Fibroblast of the conjunctiva (primary cell): Measurements from ENCODE around the gene CRTAC1.

ENCODE experiments used
- DNase-seq: peaks from one replicate; pipeline ENCODE4 v3.0.0-alpha.2; 2010; ENCODE audit warnings: low read depth

CRTAC1 gene

DNA sequence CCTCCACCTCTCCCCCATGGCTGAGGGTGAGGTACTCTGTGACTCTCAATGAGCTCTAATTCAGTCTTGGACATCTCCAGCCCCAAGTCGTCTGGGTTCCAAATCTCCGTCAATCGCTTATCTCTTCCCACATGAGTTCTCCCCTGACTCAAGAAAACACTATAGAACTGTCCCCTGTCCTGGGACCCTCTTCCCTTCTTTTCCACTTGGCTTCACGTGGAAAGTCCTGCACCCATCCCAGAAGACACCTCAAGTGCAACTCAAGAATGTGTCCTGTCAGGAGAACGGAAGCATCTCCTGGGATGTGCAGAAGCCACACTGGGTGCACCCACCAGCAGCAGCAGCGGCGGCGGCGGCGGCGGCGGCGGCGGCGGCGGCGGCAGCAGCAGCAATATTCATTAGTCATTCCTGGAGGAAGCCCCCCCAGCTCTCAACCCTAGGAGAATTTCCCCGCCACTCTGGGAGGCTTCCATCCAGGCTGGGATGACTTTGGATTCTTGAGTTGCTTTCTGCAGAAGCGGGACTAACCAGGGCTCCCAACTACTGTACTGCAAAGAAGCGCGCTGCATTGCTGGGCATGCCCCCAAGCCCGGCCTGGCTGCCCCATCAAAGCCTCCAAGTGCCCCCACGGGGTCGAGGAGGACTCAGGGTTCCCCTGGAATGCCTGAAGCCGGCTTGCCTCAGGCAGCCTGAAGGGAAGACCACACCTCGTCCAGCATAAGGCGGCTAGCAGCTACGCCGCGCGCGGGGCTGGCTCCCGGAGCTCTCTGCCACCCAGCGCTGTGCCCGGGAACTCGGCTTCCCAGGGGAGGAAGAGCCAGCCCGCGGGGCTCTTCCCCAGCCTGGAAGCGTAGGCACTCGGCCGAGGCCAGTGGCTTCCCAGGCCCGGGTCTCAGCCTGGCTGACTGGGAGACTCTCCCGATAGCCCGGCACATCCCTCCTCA, 1.0 kb downstream of the CRTAC1 start:
- DNase-seq: no peak

DNA sequence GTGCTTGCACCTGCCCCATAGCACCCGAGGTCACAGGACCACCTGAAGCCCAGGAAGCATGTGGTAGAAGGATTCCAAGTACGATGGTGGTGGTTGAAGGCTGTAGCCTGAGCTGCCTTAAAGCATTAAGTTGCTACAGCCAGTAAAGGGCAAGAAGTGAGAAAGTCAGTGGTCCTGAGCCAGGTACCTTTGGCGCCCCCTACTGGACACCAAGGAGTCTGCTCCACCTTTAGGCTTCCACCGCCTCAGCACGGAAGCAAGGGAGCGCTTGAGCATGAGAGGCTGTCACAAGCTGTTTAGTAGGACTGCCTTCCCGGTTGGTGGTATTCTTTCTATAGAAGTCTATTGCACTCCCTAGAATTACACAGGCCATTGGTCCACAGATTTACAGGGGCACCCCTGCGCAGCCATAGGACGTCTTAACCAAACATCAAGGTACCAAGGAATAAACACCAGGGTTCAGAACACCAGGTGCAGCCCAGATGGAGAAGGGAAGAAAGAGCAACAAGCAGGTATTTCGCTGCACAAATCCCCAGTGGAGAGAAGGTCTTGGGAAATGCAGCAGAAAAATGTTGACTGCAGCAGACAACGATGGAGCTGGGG, 2.2 kb downstream of the CRTAC1 start:
- peak; percentile 24 for DNase-seq

DNA sequence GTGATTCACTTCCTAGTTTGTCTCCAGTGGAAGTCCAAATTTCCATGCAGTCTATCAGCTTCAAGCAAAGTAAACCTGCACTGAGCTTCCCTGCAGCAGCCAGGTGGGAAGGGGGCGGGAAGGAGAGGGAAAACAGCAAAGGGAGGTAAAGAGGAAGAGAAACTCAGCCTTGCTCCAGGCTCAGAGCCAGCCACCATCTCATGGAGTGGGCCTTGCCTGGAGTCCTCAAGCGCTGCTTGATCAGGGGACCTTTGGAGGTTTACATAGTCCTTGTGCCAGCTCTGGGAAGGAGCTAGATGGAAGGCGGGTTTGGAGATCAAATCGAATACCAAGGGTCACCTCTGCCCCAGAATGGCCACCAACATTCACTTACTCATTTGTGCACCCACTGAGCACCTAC, 7.4 kb downstream of the CRTAC1 start:
- DNase-seq: no peak

DNA sequence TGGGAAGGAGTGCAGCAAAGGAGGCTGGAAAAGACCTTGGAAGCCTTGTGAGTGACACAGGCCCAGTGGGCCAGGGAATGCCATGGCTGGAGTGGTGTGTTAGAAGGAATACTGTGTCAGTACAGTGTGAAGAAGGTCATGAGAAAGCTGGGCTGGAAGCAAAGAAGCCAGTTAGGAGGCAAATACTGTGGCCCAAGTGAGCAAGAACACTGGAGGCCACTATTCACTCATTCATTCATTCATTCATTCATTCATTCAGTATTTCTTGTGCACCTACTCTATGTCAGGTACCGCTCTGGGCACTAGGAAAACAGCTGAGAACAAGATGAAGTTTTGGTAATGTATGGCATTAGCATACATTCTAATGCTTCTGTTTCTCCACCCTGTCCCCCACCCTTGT, 9.6 kb downstream of the CRTAC1 start:
- DNase-seq: no peak

DNA sequence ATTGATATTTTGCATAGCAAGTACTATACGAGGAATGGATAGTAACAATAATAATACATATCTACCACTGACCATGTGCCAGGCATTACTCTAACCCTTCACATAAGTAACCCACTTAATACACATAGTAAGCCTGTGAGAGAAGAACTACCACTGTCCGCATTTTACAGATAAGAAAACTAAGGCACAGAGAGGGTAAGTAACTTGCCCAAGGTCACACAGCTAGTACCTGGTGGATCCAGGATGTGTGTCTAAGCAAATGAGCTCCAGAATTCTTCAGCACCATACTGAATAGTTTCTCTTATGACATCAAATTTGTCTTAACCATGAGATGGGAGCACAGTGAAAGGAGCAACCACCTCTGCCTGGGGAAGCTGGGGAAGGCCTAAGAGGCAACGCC, 10.2 kb downstream of the CRTAC1 start:
- no peak for DNase-seq

DNA sequence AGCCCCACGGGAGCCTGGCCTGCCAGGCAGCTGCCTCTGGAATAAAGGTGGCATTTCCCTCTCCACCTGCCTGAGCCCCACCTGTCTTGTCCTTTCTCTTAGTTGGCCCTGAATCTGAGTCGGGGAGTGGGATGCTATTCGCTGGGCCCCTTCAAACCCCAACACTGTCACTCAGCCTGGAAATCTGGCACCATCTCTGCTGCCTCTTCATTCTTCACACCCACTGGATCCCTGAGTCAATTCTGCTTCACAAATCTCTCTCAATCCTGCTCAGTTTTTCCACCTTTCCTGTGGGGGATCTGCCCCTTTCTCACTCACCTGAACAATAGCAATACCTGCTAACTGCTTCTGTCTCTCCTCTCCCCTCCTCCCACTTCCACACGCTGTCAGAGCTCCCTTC, 10.6 kb downstream of the CRTAC1 start:
- no peak for DNase-seq

DNA sequence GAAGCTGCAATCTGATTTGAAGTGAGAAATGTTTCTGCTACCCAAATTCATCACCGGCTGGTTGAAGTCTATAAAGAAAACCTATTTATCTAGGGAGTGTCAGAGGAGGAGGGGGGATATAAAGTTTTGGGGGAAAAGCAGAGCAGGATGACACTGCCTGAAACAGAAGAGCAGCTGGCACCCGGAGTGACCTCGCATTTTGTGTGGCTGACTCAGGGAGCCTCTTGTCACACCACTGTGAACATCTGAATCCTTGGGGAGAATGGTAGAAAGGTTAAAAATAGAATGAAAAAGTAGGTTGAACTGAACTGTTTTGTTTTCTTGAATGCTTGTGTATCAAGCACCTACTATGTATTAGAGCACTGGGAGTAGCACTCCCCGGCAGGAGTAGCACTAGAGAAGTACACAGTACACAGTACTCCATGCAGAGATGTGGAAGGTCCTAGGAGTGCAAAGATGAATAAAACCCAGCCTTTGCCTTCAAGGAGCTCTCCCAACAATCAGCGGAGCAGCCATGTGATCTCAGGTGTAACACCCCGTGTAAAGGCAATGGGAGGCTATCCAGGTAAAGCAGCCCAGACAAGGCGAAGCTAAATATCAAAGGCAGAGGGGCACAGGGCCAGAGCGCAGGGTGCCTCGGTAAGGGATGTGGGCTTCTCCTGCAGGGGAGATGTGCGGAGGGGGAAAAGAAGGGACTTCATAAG, 13.5 kb downstream of the CRTAC1 start:
- no peak for DNase-seq

DNA sequence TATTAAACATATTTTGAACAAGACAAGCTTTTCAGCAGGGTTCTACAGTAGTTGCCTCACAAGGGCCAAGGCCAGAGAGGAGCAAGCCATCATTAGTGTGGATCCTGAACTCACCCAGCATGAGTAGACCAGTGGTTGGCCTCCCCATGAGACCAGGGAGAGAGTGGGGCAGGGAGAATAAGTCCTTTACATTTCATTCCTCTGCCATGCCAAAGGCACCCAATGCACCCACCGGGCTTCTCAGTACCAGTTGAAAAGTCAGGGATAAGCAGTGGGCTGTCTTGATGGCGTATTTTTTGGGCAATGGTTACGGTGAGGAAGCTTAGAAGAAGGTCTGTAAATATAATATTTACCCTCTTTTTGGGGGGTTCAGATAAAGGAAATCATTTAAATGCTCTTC, 16.6 kb downstream of the CRTAC1 start:
- DNase-seq: no peak

DNA sequence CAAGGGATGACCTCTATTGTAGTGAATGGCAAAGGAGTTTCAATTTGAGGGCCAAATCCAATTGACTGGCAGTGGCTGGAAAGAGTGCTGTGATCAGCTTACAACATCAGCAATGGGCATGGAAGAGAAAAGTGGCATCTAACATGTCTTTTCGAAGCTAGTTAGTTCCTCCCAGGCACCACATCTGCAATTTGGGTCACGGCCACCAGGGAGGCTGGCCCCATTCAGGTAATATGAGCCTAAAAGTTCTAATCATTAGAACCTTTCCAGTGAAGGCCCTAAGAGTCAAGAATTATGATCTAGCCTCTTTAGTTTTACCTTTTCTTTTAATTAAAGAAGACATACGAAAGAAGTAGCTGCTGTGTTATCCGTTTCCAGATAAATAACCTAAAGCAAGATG, 17.3 kb downstream of the CRTAC1 start:
- DNase-seq: no peak

DNA sequence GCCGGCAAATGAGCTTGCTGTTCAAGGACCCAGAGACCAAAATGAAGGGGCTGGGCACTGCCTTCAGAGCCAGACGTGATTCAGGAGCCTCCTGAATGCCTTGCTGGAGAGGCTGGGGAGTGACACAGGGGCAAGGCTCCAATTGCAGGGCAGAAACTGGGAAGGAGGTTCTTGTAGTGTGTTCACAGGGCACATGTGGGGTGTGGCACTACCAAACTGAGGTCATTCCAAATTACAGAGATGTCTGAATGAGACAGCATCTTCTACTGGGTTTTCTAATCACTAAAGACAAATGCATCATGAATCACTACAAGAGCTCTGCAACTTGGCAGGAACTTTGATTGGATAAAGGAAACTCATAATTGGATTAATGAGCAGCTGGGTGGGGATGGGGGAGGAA, 17.8 kb downstream of the CRTAC1 start:
- no peak for DNase-seq

DNA sequence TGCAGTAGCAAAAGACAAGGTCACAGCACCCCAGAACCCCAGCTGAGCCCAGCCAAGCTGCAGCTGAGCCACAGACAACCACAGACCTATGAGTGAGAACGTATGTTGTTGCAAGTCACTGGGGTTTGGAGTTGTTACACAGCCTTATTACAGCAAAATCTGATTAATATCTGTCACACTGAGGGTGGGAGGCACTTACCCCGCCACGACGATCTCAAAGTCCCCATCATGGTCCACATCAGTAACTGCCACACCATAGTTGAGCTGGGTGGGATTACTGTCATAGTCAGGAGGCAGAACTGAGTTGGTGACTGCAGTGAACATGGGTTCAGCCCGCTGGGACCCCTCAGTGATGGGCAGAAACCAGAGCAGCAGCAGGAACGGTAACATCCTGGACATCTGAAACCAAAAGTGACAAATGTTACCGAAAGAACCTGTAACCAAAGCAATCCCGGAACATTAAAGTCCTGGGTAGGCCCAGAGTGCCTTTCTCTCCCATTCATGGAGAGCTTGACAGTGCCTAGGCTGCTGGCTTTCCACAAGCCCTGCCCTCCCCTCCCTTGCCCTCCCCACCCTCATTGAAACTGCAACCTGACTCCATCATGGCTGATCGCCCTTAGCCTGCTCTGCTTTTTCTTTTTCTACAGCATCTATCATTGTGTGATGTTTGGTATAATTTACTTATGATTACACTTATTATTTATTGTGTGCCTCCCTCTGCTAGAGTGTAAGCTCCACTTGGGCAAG, 19.3 kb downstream of the CRTAC1 start:
- no peak for DNase-seq

DNA sequence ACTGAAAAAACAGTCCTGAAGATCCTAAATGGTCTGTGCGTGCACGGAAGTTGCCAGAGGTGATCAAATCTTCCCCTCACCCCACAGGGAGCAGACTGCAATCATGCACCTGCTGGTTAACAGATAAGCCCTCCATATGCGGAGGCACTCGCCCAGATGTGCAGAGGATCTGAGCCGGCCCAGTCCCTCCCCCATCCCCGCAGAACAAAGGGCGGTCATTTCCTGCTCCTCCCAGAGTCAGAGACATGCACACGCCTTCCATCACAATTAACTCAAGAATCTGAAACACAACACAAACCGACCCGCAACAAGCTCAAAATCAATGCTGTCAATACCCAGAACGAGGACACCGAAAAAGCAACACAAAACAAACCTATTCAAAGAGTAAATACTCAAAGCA, 24.2 kb downstream of the CRTAC1 start:
- no peak for DNase-seq

DNA sequence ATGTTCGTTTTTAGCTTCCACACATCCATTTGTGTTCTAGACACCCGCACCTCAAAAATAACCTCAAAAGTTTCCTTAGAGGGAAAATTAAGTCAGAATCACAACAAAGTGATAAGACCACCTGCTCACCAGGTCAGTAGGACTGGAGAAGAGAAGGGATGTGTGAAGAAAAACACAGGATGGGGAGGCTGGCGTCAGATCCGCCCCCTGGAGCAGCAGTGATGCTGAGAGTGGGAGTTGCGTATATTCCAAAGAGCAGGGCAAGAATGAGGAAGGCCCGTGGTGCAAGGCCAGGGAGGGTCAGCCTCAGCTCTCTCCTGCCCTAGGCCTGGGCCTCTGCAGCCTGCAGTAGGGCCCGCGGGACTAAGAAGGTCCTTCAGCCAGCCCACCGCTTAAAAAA, 28.7 kb downstream of the CRTAC1 start:
- DNase-seq: no peak

DNA sequence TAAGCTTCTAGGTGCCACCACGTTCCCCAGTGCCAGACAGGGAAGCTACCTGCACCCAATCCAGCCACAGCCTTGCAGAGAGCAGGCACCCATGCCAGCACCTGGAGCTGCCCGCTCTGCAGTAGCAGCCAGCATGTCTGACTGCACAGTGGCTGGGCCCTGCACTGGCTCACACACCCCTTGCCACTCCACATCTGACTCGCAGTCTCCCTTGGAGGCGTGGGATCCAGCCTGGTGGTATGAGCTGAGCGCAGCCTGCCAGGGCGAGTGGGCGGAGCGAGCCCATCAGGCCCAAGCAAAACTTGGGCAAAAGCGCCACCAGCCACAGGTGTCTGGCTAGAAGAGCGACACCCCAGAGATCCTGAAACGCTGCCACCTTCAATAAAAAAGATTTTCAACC, 30.1 kb downstream of the CRTAC1 start:
- no peak for DNase-seq

DNA sequence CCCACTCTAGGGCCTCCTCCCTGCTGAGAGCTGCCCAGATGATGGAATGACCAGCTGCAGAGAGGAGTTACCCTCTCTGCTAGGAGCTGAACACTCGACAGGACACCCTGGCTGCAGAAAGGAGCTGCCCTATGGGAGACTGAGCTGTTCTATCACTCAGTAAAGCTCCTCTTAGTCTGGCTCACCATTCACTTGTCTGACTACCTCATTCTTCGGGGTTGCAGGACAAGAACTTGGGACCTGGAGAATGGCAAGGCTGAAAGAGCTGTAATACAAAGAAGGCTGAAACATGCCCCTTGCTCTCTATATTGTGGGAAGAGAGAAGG, 30.5 kb downstream of the CRTAC1 start:
- no peak for DNase-seq

DNA sequence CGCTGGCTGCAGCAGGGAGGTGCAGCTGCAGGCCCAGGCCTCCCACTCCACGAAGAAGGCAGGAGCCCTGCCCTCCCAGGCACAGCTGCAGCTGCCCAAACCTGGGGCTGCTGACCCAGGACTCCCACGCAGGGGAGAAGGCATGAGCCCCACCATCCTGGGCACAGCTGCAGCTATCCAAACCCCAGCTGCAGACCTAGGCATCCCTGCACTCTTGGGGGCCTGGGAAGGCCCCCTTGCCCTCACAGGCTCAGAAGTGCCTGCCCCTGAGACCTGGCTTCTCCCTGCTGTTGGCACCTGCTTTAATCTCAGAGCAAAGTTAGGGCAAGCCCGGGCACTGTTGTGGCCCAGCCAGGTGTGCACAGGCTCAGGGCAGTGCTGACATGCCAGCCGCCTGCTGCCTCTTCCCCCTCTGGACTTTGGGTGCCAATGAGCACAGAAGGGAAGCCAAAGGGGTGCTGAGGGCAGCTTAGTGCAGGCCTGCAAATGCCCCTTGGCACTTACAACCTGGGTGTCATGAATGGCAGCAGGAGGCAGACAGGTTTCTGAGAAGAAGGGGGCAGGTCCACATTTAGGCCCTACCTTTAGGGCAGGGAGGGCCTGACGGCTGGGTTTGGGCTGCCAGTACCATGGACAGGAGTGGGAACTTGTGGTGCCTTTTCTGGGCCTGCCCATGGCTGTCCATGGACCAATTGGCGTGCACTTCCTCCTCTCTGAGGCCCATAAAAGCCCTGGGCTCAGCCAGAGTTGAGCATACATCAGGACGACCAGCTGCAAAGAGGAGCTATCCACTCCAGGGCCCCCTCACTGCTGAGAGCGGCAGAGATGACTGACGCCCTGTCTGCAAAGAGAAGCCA, 31.1 kb downstream of the CRTAC1 start:
- DNase-seq: no peak

DNA sequence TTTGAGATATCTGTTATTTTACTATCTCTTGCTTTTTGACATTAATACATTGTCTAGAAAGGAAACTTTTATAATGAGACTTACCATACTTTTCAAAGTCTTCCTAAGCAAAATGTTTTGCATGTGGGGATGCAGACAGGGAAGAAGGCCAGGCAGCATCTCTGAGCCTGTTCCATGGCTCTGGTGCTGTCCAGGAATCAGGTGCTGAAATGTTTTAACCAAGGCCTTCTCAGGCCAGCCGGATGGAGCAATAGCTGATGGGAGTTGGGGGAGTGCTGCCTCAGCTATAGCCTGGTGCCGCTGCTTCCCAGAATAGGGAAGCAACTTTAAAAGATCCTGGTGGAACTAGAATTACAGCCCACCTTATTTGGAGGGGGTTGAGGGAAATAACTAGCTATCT, 38.5 kb downstream of the CRTAC1 start:
- no peak for DNase-seq

DNA sequence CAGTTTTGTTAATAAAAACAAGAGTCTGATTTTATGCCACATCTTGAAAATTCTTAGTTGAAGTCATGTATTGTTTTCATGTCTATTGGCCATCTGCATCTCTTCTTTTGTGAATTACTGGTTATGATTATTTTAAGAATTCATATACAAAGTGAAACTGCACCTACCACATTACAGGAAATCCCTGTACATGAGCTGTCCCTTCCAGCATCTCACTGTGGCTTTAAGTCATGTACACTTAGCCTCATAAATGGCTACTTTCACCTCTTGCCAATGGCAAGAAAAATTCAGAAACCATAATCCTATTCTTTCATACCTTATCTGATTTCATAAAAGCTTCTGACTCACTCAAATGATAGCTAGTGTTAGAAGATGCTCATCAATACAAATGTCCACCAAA, 48.6 kb downstream of the CRTAC1 start:
- DNase-seq: no peak

DNA sequence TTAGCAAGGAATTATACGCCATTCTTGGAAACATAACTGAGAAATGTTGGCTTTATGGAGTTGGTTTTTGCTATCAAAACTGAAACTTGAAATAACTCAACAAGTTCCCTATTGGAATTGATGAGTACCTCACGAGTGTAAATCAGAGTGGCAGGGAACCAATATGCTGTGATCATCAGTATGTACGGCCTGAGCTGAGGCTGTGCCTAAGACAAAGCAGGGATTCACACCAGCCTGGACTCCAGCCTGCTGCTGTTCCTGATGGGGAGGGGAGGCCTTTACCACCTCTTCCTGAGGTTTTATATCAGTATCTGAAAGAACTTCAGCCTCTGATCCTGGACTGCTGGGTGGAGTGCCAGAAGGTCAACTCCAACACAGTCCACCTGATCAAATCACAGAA, 52.7 kb downstream of the CRTAC1 start:
- no peak for DNase-seq

DNA sequence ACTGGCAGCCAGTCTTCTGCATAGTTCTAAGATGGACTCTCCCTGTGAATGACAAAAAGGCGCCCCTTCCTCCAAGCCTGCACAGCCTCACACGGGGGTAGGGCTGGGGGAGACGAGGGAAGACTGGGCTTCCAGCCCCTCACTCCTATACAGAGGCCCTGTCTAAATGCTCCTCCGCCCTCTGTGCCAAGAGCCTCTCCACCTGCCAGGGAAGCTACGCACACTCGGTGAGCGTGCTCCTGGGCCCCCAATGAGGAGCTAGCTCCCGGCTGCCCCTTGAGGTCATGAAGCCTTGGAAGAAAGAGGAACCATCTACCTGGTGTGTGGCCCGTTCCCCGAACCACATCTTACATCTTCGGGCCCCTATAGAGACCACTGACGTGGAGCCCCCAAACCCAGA, 54.8 kb downstream of the CRTAC1 start:
- DNase-seq: no peak
